HG02678 (cell line): ENCODE measurements around the gene CCDC141.

Experiments
- ATAC-seq: cut with Tn5 transposase; IDR thresholded peaks from one replicate; pipeline ENCODE4 v1.9.1; 2021; ENCODE audit warnings: mild to moderate bottlenecking, moderate library complexity; ENCODE audit not compliant: unreplicated experiment

Gene CCDC141

GRCh38 chr2:178873912-178874311, 176.0 kb downstream of the CCDC141 start:
- no peak for ATAC-seq

GRCh38 chr2:178871536-178871935, 178.4 kb downstream of the CCDC141 start:
- ATAC-seq, result no peak

- ATAC-seq, result no peak
These were observed 179.2 kb downstream of the CCDC141 start for GRCh38 chr2:178870703-178871102.

- no peak for ATAC-seq
These were observed 183.9 kb downstream of the CCDC141 start for GRCh38 chr2:178865999-178866398.

GRCh38 chr2:178865146-178865936, 184.6 kb downstream of the CCDC141 start:
- ATAC-seq, result no peak

GRCh38 chr2:178863856-178864620, 185.9 kb downstream of the CCDC141 start:
- no peak for ATAC-seq

- ATAC-seq, result peak; percentile 45
These were observed 186.6 kb downstream of the CCDC141 start for GRCh38 chr2:178863130-178863855.

GRCh38 chr2:178860551-178860950, 189.4 kb downstream of the CCDC141 start:
- ATAC-seq, result no peak

GRCh38 chr2:178859730-178860129, 190.2 kb downstream of the CCDC141 start:
- ATAC-seq, result no peak

GRCh38 chr2:178858896-178859625, 190.9 kb downstream of the CCDC141 start:
- no peak for ATAC-seq

GRCh38 chr2:178855151-178855550, 194.8 kb downstream of the CCDC141 start:
- ATAC-seq, result no peak

- no peak for ATAC-seq
These were observed 201.6 kb downstream of the CCDC141 start for GRCh38 chr2:178848335-178848734.

- ATAC-seq, result no peak
These were observed 203.5 kb downstream of the CCDC141 start for GRCh38 chr2:178846458-178846802.

- no peak for ATAC-seq
These were observed 204.1 kb downstream of the CCDC141 start for GRCh38 chr2:178845566-178846457.

- no peak for ATAC-seq
These were observed 205.2 kb downstream of the CCDC141 start for GRCh38 chr2:178844701-178845100.

- no peak for ATAC-seq
These were observed 205.7 kb downstream of the CCDC141 start for GRCh38 chr2:178844269-178844668.

- no peak for ATAC-seq
These were observed 206.2 kb downstream of the CCDC141 start for GRCh38 chr2:178843697-178844096.

- no peak for ATAC-seq
These were observed 213.1 kb downstream of the CCDC141 start for GRCh38 chr2:178836807-178837206.

- ATAC-seq, result no peak
These were observed 215.9 kb downstream of the CCDC141 start for GRCh38 chr2:178834086-178834485.

- no peak for ATAC-seq
These were observed 216.6 kb downstream of the CCDC141 start for GRCh38 chr2:178833382-178833781.
